Hepatocyte (in vitro differentiated cells): ENCODE results near the gene CENPE. TPM values are rescaled to one million over a fixed set of nuclear protein-coding genes. Genes with fewer than 3 reads are reported as not detected.

Experiments used
- DNase-seq: peaks from one replicate; pipeline ENCODE4 v3.0.0-alpha.2; 2016; ENCODE audit warnings: low spot score
- H2AFZ ChIP-seq: fragments of 200-600 bp; sonication (generic); 2 replicates; pipeline ENCODE4 v1.6.0; 2016; ENCODE audit warnings: antibody characterized with exemption, mild to moderate bottlenecking
- H3K27ac ChIP-seq: fragments of 200-600 bp; sonication (generic); 2 replicates; pipeline ENCODE4 v1.5.1; 2016; ENCODE audit warnings: mild to moderate bottlenecking
- H3K27me3 ChIP-seq: fragments of 200-600 bp; sonication (generic); 2 replicates; pipeline ENCODE4 v1.6.1; 2016
- H3K36me3 ChIP-seq: fragments of 200-600 bp; sonication (generic); replicated peaks from 2 replicates; pipeline ENCODE4 v1.5.1; 2016; ENCODE audit warnings: low read depth; ENCODE audit not compliant: insufficient read depth
- H3K4me1 ChIP-seq: fragments of 200-600 bp; sonication (generic); 2 replicates; pipeline ENCODE4 v1.5.1; 2016; ENCODE audit warnings: mild to moderate bottlenecking, moderate library complexity; ENCODE audit not compliant: insufficient read depth
- H3K4me2 ChIP-seq: fragments of 200-600 bp; sonication (generic); 2 replicates; pipeline ENCODE4 v1.6.0; 2016
- H3K4me3 ChIP-seq: fragments of 200-600 bp; sonication (generic); 2 replicates; pipeline ENCODE4 v1.5.1; 2016; ENCODE audit warnings: mild to moderate bottlenecking
- H3K79me2 ChIP-seq: fragments of 200-600 bp; sonication (generic); 2 replicates; pipeline ENCODE4 v1.6.0; 2017; ENCODE audit warnings: mild to moderate bottlenecking
- H3K9me2 ChIP-seq: fragments of 200-600 bp; sonication (generic); replicated peaks from 2 replicates; pipeline ENCODE4 v1.6.0; 2017; ENCODE audit warnings: mild to moderate bottlenecking; ENCODE audit not compliant: insufficient read depth
- H3K9me3 ChIP-seq: fragments of 200-600 bp; sonication (generic); 2 replicates; pipeline ENCODE4 v1.5.1; 2016; ENCODE audit warnings: low read depth, mild to moderate bottlenecking
- H4K20me1 ChIP-seq: fragments of 200-600 bp; sonication (generic); 2 replicates; pipeline ENCODE4 v1.6.0; 2016; ENCODE audit warnings: mild to moderate bottlenecking; ENCODE audit not compliant: insufficient read depth, poor library complexity, severe bottlenecking
- CTCF ChIP-seq: fragments of 200-600 bp; sonication (generic); IDR thresholded peaks from 2 replicates; pipeline ENCODE4 v1.5.1; 2016; ENCODE audit warnings: antibody characterized with exemption, mild to moderate bottlenecking; ENCODE audit not compliant: poor library complexity
- EZH2 ChIP-seq: fragments of 200-600 bp; sonication (generic); IDR thresholded peaks from 2 replicates; pipeline ENCODE4 v1.6.1; 2016; ENCODE audit warnings: antibody characterized with exemption, mild to moderate bottlenecking, borderline replicate concordance
- EZH2phosphoT487 ChIP-seq: fragments of 200-600 bp; sonication (generic); IDR thresholded peaks from one replicate; pipeline ENCODE4 v1.6.1; 2018; ENCODE audit warnings: antibody characterized with exemption, mild to moderate bottlenecking, low read depth, moderate library complexity; ENCODE audit not compliant: unreplicated experiment, severe bottlenecking
- WGBS: methylation state at CpG from one replicate; pipeline ENCODE4 v1.1.6; 2016; ENCODE audit warnings: low lambda C conversion rate; ENCODE audit errors: missing lambda C conversion rate; 5-methylcytosine and 5-hydroxymethylcytosine counted together
- polyA plus RNA-seq: library from polyadenylated mRNA; unstranded; fragments of >200 nt; fragmentation: Nextera tagmentation; extraction: Ambion mirVana; gene quantifications from 2 replicates; pipeline ENCODE4 v1.2.1, GENCODE V29; 2016
- total RNA-seq: library from RNA; depleted of rRNA; stranded (reverse); fragments of >200 nt; gene quantifications from 2 replicates; pipeline ENCODE4 v1.2.3, GENCODE V29; 2014

Gene CENPE
- total and polyA plus RNA-seq, 2 experiments from 2014 or later, result 1.2 to 6.3 TPM

GRCh38 chr4:103060453-103061148, 137.5 kb downstream of the CENPE start:
- Histone ChIP-seq H3K4me3 (no peak overlapping the region), H4K20me1 (no peaks in the 10 kb centered on the region), H3K4me2 (no peak overlapping the region), H2AFZ (no peak overlapping the region), H3K36me3 (no peaks in the 10 kb centered on the region), H3K9me3 (no peaks in the 10 kb centered on the region), H3K27me3 (no peaks in the 10 kb centered on the region), H3K27ac (no peak overlapping the region), H3K9me2 (no peaks in the 10 kb centered on the region), H3K4me1 (no peaks in the 10 kb centered on the region), H3K79me2 (no peaks in the 10 kb centered on the region)
- no peak for DNase-seq
- WGBS, result 96% methylated on average over 2 of the region's 2 CpGs
- no peak for TF ChIP-seq EZH2
- no peak for TF ChIP-seq CTCF
- no peak for TF ChIP-seq EZH2phosphoT487

Other genes starting within 250 kb of the CENPE start
- gene SLC9B1, start 178.6 kb downstream of the CENPE start, total RNA-seq, result not detected in 2 replicates
- not detected in 2 replicates for gene SLC9B1, start 178.6 kb downstream of the CENPE start, polyA plus RNA-seq
- gene SLC9B2, start 121.6 kb downstream of the CENPE start, total RNA-seq, result 15.7 and 20.5 TPM in 2 replicates
- gene SLC9B2, start 121.6 kb downstream of the CENPE start, polyA plus RNA-seq, result 13.8 and 14.5 TPM in 2 replicates
- 118 and 137 TPM in 2 replicates for gene BDH2, start 98.5 kb downstream of the CENPE start, total RNA-seq
- 84.2 and 86.4 TPM in 2 replicates for gene BDH2, start 98.5 kb downstream of the CENPE start, polyA plus RNA-seq